HG02642 (cell line): ENCODE measurements around the gene TSNAX.
"Not testable (repeated sequence)": the region's sequence is repeated elsewhere in the genome, so short reads cannot be mapped to it uniquely, and the experiment has no call there.

Experiments
- ATAC-seq: cut with Tn5 transposase; IDR thresholded peaks from one replicate; pipeline ENCODE4 v1.9.1; 2021; ENCODE audit warnings: mild to moderate bottlenecking; ENCODE audit not compliant: unreplicated experiment, poor library complexity

The TSNAX gene

GRCh38 chr1:231557898-231558707 is 29.6 kb downstream of the TSNAX start:
- ATAC-seq = no peak

- ATAC-seq = no peak
Measured at GRCh38 chr1:231558708-231559185, 30.3 kb downstream of the TSNAX start.

GRCh38 chr1:231561647-231562383 is 33.3 kb downstream of the TSNAX start:
- no peak for ATAC-seq

- no peak for ATAC-seq
Measured at GRCh38 chr1:231563247-231563646, 34.8 kb downstream of the TSNAX start.

GRCh38 chr1:231564373-231564772 is 35.9 kb downstream of the TSNAX start:
- ATAC-seq = no peak

GRCh38 chr1:231566496-231566895 is 38.0 kb downstream of the TSNAX start:
- ATAC-seq = no peak

GRCh38 chr1:231570262-231570661 is 41.8 kb downstream of the TSNAX start:
- not testable (repeated sequence) for ATAC-seq

GRCh38 chr1:231571904-231572303 is 43.4 kb downstream of the TSNAX start:
- no peak for ATAC-seq

GRCh38 chr1:231575472-231575871 is 47.0 kb downstream of the TSNAX start:
- ATAC-seq = no peak

- no peak for ATAC-seq
Measured at GRCh38 chr1:231576804-231577718, 48.6 kb downstream of the TSNAX start.

- no peak for ATAC-seq
Measured at GRCh38 chr1:231580874-231581273, 52.4 kb downstream of the TSNAX start.

GRCh38 chr1:231581859-231582258 is 53.4 kb downstream of the TSNAX start:
- ATAC-seq = no peak

- no peak for ATAC-seq
Measured at GRCh38 chr1:231583376-231583775, 54.9 kb downstream of the TSNAX start.

GRCh38 chr1:231584117-231584516 is 55.6 kb downstream of the TSNAX start:
- no peak for ATAC-seq

- no peak for ATAC-seq
Measured at GRCh38 chr1:231584921-231585320, 56.5 kb downstream of the TSNAX start.

- ATAC-seq = no peak
Measured at GRCh38 chr1:231590453-231591198, 62.2 kb downstream of the TSNAX start.

GRCh38 chr1:231591466-231591865 is 63.0 kb downstream of the TSNAX start:
- ATAC-seq = no peak

GRCh38 chr1:231592809-231593208 is 64.3 kb downstream of the TSNAX start:
- ATAC-seq = no peak

GRCh38 chr1:231593264-231593663 is 64.8 kb downstream of the TSNAX start:
- ATAC-seq = not testable (repeated sequence)

GRCh38 chr1:231594123-231594522 is 65.7 kb downstream of the TSNAX start:
- no peak for ATAC-seq
